SIG-M5 treated with dmso at 0.1 percent for 504 hours (cell line): ENCODE results near the gene NUP88.

Source experiments
- DNase-seq: peaks from one replicate; lab custom pipeline; 2025; ENCODE audit not compliant: unreplicated experiment; lab: John Stamatoyannopoulos, UW

The NUP88 gene

GRCh38 chr17:5419959-5420653, 644 bp upstream of the NUP88 start, which contains the start of gene RPAIN:
TSS of gene RPAIN (plus strand) at chr17:5420182. CDS start at chr17:5420211, 29 bp downstream.
- peak; percentile 91 for DNase-seq

- DNase-seq = peak; percentile 72
Observed at GRCh38 chr17:5418858-5419355, 555 bp downstream of the NUP88 start.

- no peak for DNase-seq
Observed at GRCh38 chr17:5416901-5417300, 2.6 kb downstream of the NUP88 start.

- DNase-seq = peak; percentile 83
Observed at GRCh38 chr17:5413682-5414081, 5.8 kb downstream of the NUP88 start.

GRCh38 chr17:5410594-5411272, 8.7 kb downstream of the NUP88 start:
- no peak for DNase-seq

- DNase-seq = no peak
Observed at GRCh38 chr17:5408186-5408585, 11.3 kb downstream of the NUP88 start.

- DNase-seq = no peak
Observed at GRCh38 chr17:5405400-5405799, 14.1 kb downstream of the NUP88 start.

- DNase-seq = no peak
Observed at GRCh38 chr17:5399767-5400166, 19.7 kb downstream of the NUP88 start.

- DNase-seq = no peak
Observed at GRCh38 chr17:5396612-5397011, 22.9 kb downstream of the NUP88 start.

GRCh38 chr17:5391678-5392077, 27.8 kb downstream of the NUP88 start:
- DNase-seq = no peak

GRCh38 chr17:5381542-5381941, 37.9 kb downstream of the NUP88 start:
- DNase-seq = no peak

- no peak for DNase-seq
Observed at GRCh38 chr17:5380491-5381135, 38.8 kb downstream of the NUP88 start.

GRCh38 chr17:5379351-5380107, 39.9 kb downstream of the NUP88 start:
- no peak for DNase-seq

- peak; percentile 11 for DNase-seq
Observed at GRCh38 chr17:5378566-5379207, 40.8 kb downstream of the NUP88 start.

- no peak for DNase-seq
Observed at GRCh38 chr17:5373112-5373511, 46.4 kb downstream of the NUP88 start.

- no peak for DNase-seq
Observed at GRCh38 chr17:5370411-5370810, 49.1 kb downstream of the NUP88 start.

GRCh38 chr17:5365831-5366230, 53.6 kb downstream of the NUP88 start:
- no peak for DNase-seq

- no peak for DNase-seq
Observed at GRCh38 chr17:5364696-5365095, 54.8 kb downstream of the NUP88 start.

GRCh38 chr17:5364156-5364555, 55.3 kb downstream of the NUP88 start:
- DNase-seq = no peak

- DNase-seq = no peak
Observed at GRCh38 chr17:5362162-5362811, 57.2 kb downstream of the NUP88 start.
